HG02884 (cell line): ENCODE measurements around the gene HNRNPK.

Experiments used
- ATAC-seq: cut with Tn5 transposase; IDR thresholded peaks from one replicate; pipeline ENCODE4 v1.9.1; 2021; ENCODE audit warnings: mild to moderate bottlenecking, moderate library complexity; ENCODE audit not compliant: unreplicated experiment

Gene HNRNPK

DNA sequence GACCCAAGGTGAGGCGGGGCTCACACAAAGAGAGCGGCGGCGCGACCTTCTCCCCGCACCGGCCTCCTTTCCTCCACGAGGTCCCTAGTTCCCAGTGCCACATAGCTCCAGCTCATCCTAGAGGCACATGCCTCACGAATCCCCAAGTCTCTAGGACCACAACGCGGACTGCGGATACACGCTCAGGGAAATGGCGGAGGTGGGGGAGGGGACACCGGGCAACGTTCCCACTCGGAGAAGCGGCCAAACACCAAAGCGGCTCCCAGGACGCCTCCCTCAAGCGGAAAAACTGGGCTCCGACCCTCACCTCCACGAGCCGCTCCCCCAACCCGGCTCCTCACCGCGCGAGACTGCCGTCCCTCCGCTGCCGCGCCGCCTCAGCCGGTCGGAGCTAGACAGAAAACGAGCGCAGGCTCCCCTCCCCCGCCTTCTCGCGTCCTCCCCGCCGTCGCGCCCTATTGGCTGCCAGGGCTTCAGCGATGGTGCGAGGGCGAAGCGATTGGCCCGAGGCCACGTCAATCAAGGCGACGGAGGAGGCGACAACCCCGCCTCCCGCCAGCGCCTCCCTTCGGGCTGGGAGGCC, at the start of gene HNRNPK:
Gene HNRNPK (minus strand): TSS at position 404 of the 583 bp plus-strand sequence. CDS start 1,963 bp downstream, outside the sequence.
- ATAC-seq = peak; percentile 78

- ATAC-seq = no peak
Measured at GRCh38 chr9:84027201-84027600, 47.2 kb upstream of the HNRNPK start.

GRCh38 chr9:84024041-84024575, 44.1 kb upstream of the HNRNPK start:
- ATAC-seq = no peak

- ATAC-seq = no peak
Measured at GRCh38 chr9:84007662-84008061, 27.6 kb upstream of the HNRNPK start.

GRCh38 chr9:84003246-84003645, 23.2 kb upstream of the HNRNPK start:
- no peak for ATAC-seq

- ATAC-seq = peak; percentile 60
Measured at GRCh38 chr9:84002344-84002743, 22.3 kb upstream of the HNRNPK start.

- no peak for ATAC-seq
Measured at GRCh38 chr9:84001621-84002020, 21.6 kb upstream of the HNRNPK start.

DNA sequence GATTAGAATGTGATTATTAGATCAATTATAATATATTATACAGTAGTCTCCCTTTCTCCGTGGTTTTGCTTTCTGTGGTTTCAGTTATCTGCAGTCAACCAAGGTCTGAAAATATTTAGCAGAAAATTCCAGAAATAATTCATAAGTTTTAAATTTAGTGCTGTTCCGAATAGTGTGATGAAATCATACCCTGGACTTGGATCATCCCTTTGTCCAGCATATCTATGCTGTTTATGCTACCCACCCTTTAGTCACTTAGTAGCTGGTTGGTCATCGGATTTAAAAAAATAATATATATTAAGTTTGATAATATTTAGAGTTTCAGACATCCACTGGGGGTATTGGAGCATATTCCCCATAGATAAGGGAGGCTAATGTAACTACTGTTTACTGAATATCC, 20.2 kb upstream of the HNRNPK start:
- ATAC-seq = no peak

DNA sequence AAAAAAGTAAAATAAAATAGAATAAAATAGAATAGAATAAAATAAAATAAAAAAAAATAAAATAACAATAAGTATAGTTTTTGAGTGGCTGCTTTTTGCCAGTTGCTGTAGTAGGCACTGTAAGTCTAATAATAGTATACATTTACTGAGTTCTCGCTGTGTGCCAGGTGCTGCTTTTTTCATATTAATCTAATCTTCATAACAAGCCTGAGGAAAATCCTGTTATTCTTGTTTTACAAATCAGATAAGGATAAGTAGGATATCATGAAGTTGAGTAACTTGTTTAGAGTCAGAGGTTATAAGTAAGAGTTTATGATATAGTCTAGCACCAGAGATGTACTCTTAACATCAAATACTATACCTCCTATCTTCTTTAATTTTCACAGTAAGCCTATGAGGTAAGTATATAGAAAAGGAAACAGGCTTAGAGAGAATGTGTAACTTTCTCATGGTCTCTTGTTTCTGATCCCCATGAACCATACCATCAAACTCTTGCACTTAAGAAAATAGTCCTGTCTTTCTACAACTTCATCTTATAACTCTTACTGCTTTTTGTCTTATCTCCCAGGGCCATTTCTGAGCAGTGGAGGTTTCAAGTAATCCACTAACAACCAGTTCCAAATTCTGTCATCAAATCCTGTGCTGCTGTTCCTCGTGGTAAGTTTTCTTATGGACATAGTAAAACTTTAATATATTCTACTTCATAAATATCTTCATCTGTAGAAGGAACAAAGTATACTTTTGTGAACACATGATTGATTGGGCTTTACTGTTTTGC, 19.3 kb upstream of the HNRNPK start:
- ATAC-seq = no peak

GRCh38 chr9:83996126-83996525, 16.1 kb upstream of the HNRNPK start:
- no peak for ATAC-seq

DNA sequence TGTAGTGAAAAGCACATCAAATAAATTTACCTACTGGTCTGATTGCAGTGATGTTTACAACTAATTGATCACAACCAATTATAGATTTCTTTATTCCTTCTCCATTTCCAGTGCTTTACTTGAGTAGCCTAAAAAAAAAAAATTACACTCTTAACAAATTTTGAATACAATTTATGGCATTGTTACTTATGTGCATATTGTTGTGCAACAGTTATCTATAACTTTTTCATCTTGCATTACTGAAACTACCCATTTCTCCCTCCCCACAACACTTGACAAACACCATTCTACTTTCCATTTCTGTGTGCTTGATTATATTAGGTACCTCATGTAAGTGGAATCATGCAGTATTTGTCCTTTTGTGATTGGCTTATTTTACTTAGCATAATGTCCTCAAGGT, 12.9 kb upstream of the HNRNPK start:
- no peak for ATAC-seq

DNA sequence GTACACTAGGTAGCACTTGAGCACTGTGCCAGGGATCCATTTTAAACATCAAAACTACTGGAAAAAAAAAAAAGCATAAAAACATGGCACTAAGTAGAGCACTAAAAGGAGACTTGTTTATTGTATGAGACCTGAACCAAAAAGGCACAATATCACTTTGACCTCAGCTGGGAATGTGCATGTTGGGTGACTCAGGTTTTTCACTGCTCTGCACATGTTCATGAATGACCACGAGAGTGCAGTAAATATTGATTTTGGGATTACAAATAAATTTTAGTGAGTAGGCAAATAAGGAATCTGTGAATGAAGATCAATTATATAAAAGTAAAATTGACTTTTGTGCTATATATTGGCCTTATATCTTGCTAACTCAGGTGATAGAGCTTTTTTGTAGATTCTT, 12.4 kb upstream of the HNRNPK start:
- no peak for ATAC-seq

GRCh38 chr9:83991355-83991754, 11.3 kb upstream of the HNRNPK start:
- ATAC-seq = no peak

GRCh38 chr9:83988411-83988810, 8.4 kb upstream of the HNRNPK start:
- no peak for ATAC-seq

DNA sequence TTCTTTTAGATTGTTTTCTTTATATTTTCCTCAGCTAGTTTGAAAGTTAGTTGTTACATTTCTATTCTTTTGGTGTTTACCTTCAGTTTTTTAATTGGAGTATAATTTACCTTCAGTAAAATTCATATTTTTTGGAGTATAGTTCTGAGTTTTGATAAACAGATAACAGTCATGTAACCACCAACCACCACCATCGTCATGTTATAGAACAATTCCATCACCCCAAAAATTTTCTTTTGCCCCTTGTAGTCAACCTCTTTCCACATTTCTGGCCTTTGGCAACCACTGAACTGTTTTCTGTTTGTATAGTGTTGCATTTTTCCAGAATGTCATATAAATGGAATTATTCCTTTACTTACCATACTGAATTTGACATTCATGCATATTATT, 7.4 kb upstream of the HNRNPK start:
- ATAC-seq = no peak

GRCh38 chr9:83986765-83987401, 6.9 kb upstream of the HNRNPK start:
- no peak for ATAC-seq

DNA sequence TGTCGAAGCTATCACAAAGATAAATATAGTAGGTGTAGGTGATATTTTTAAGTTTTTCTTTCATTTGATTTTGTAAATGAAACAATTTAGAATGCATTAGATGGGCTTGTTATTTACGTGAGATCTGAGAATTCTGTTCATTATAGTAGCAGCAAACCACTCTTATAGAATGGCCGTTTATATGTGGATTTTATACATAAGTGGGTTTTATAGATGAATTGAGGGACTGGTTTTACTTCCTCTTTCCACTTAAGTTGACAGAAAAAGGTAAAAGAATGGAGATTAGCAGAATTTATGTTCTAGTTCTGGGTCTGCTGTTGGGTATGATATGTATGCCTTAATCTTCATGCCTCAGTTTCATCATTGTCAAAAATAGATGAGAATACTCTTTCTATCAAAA, 6.2 kb upstream of the HNRNPK start:
- ATAC-seq = no peak

- ATAC-seq = peak; percentile 1
Measured at GRCh38 chr9:83981126-83981871, 1.3 kb upstream of the HNRNPK start.

DNA sequence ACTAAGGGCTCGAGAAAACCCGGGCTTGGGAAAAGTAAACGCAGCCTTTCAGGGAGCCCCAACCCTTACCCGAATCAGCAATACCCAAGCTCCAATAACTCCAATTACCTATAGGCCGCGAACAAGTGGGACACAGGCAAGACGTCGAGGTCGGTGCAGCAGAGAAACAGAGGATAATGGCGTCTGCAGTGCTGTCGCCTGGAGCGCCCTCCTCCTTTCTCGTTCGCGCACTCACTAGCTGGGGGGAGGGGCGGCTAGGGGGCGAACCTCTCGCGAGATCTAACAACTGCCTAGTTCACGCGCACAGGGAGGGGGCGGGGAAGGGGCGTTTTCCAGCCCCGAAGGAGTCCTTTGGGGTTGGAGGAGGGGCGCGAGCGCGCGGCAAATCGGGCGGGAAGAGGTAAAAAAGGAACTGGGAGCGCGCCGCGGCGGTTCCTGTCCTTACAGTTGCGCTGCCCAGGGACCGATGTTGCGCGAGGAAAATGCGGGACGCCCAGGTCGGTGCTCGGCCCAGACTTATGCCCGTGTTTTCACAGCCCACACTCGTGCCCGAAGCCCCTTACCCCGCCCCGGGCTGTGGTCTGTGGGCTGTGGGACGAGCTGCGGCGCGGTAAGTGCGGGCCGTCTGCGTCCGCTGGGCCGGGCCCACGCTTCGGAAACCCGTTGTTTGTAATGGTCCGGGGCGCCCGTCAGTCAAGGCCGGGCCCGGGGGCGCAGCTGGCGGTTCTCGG, 545 bp upstream of the HNRNPK start, which contains the start of gene RMI1:
Gene RMI1 (plus strand): TSS at position 411 of the 731 bp plus-strand sequence. CDS start 20,182 bp downstream, outside the sequence.
- ATAC-seq = peak; percentile 61
